H9 (cell line): Measurements from ENCODE around the gene ANKRD52. TPM values are rescaled to one million over a fixed set of nuclear protein-coding genes. Genes with fewer than 3 reads are reported as not detected.
"Not testable (repeated sequence)": the region's sequence is repeated elsewhere in the genome, so short reads cannot be mapped to it uniquely, and the experiment has no call there.

ENCODE experiments used
- DNase-seq: peaks from one replicate; pipeline ENCODE4 v3.0.0-alpha.2; 2017
- H2AFZ ChIP-seq: one replicate; pipeline ENCODE4 v1.6.1; 2013; ENCODE audit warnings: mild to moderate bottlenecking, low read length, control low read depth, moderate library complexity
- H2AK5ac ChIP-seq: 2 replicates; pipeline ENCODE4 v1.6.1; 2013; ENCODE audit warnings: low read length, control low read depth, mixed read lengths; ENCODE audit not compliant: insufficient read length
- H2BK120ac ChIP-seq: one replicate; pipeline ENCODE4 v1.6.1; 2013; ENCODE audit warnings: low read depth, mild to moderate bottlenecking, low read length, control low read depth, inconsistent platforms; ENCODE audit not compliant: poor library complexity, severe bottlenecking
- H2BK12ac ChIP-seq: 2 replicates; pipeline ENCODE4 v1.6.1; 2013; ENCODE audit warnings: low read length, control low read depth, mixed read lengths, low read depth; ENCODE audit not compliant: insufficient read length
- H2BK15ac ChIP-seq: 2 replicates; pipeline ENCODE4 v1.6.1; 2013; ENCODE audit warnings: low read depth, low read length, control low read depth
- H2BK20ac ChIP-seq: one replicate; pipeline ENCODE4 v1.6.1; 2013; ENCODE audit warnings: low read depth, mild to moderate bottlenecking, low read length, control low read depth, inconsistent platforms; ENCODE audit not compliant: poor library complexity, severe bottlenecking
- H2BK5ac ChIP-seq: 2 replicates; pipeline ENCODE4 v1.6.1; 2013; ENCODE audit warnings: low read length, control low read depth, mixed read lengths; ENCODE audit not compliant: insufficient read length
- H3K14ac ChIP-seq: 2 replicates; pipeline ENCODE4 v1.6.1; 2013; ENCODE audit warnings: low read length, control low read depth; ENCODE audit not compliant: insufficient read depth
- H3K18ac ChIP-seq: 2 replicates; pipeline ENCODE4 v1.6.1; 2013; ENCODE audit warnings: low read depth, mild to moderate bottlenecking, mixed read lengths, low read length, control low read depth; ENCODE audit not compliant: insufficient read length
- H3K23ac ChIP-seq: 2 replicates; pipeline ENCODE4 v1.6.1; 2013; ENCODE audit warnings: low read length, control low read depth, mixed read lengths, low read depth; ENCODE audit not compliant: insufficient read length
- H3K23me2 ChIP-seq: 2 replicates; pipeline ENCODE4 v1.6.1; 2013; ENCODE audit warnings: low read depth, mild to moderate bottlenecking, mixed read lengths, low read length, control low read depth; ENCODE audit not compliant: insufficient read length, poor library complexity, severe bottlenecking
- H3K27ac ChIP-seq: 2 replicates; pipeline ENCODE4 v1.5.1; 2013; ENCODE audit warnings: low read length, control low read depth, mixed read lengths, low read depth; ENCODE audit not compliant: insufficient read length
- H3K27me3 ChIP-seq: 2 replicates; pipeline ENCODE4 v1.6.1; 2013; ENCODE audit warnings: low read length, control low read depth, inconsistent platforms; ENCODE audit not compliant: insufficient read depth
- H3K4ac ChIP-seq: 2 replicates; pipeline ENCODE4 v1.6.1; 2013; ENCODE audit warnings: low read depth, mild to moderate bottlenecking, control low read depth, inconsistent platforms, low read length, moderate library complexity
- H3K4me1 ChIP-seq: 2 replicates; pipeline ENCODE4 v1.6.1; 2013; ENCODE audit warnings: low read length, control low read depth, inconsistent platforms; ENCODE audit not compliant: insufficient read depth
- H3K4me2 ChIP-seq: 2 replicates; pipeline ENCODE4 v1.6.1; 2013; ENCODE audit warnings: low read length, control low read depth, mixed read lengths; ENCODE audit not compliant: insufficient read length, insufficient read depth
- H3K56ac ChIP-seq: 2 replicates; pipeline ENCODE4 v1.6.1; 2013; ENCODE audit warnings: low read depth, mild to moderate bottlenecking, mixed read lengths, low read length, control low read depth; ENCODE audit not compliant: insufficient read length
- H3K79me1 ChIP-seq: 2 replicates; pipeline ENCODE4 v1.6.1; 2013; ENCODE audit warnings: low read depth, mild to moderate bottlenecking, moderate library complexity, low read length, control low read depth, inconsistent platforms; ENCODE audit not compliant: insufficient read depth, poor library complexity, severe bottlenecking
- H3K79me2 ChIP-seq: 2 replicates; pipeline ENCODE4 v1.6.1; 2013; ENCODE audit warnings: low read length, control low read depth, inconsistent platforms; ENCODE audit not compliant: insufficient read depth
- H3K9ac ChIP-seq: 2 replicates; pipeline ENCODE4 v1.6.1; 2013; ENCODE audit warnings: low read length, control low read depth, mixed read lengths; ENCODE audit not compliant: insufficient read length; ENCODE audit errors: extremely low read depth
- H3K9me3 ChIP-seq: one replicate; pipeline ENCODE4 v1.6.1; 2013; ENCODE audit warnings: low read depth, low read length, inconsistent platforms; ENCODE audit not compliant: control insufficient read depth
- H3T11ph ChIP-seq: one replicate; pipeline ENCODE4 v1.6.1; 2013; ENCODE audit warnings: mild to moderate bottlenecking, low read length, control low read depth, inconsistent platforms
- H4K20me1 ChIP-seq: one replicate; pipeline ENCODE4 v1.6.1; 2013; ENCODE audit not compliant: control insufficient read depth, insufficient read length, insufficient read depth
- H4K5ac ChIP-seq: 2 replicates; pipeline ENCODE4 v1.6.1; 2013; ENCODE audit warnings: low read depth, mild to moderate bottlenecking, mixed read lengths, low read length, control low read depth; ENCODE audit not compliant: insufficient read length
- H4K8ac ChIP-seq: replicated peaks from 2 replicates; pipeline ENCODE4 v1.6.1; 2013; ENCODE audit warnings: low read length, control low read depth, mixed read lengths, low read depth; ENCODE audit not compliant: insufficient read length
- H4K91ac ChIP-seq: 2 replicates; pipeline ENCODE4 v1.6.1; 2013; ENCODE audit warnings: low read depth, mild to moderate bottlenecking, moderate library complexity, mixed read lengths, low read length, control low read depth; ENCODE audit not compliant: insufficient read length
- H3K27ac Mint-ChIP-seq, 3 experiments: 2 replicates in 2 of 3; 3 replicates in 1 of 3; pipeline ENCODE4 v1.8.0; 2020 to 2021; ENCODE audit warnings: mixed read lengths in 3 of 3, mild to moderate bottlenecking in 1 of 3, moderate library complexity in 1 of 3
- H3K27me3 Mint-ChIP-seq: 2 replicates; pipeline ENCODE4 v1.8.0; 2021; ENCODE audit warnings: low read depth, mild to moderate bottlenecking, moderate library complexity, mixed read lengths
- H3K36me3 Mint-ChIP-seq, 3 experiments: 2 replicates in 2 of 3; 3 replicates in 1 of 3; pipeline ENCODE4 v1.8.0; 2020 to 2021; ENCODE audit warnings: low read depth in 3 of 3, mixed read lengths in 3 of 3; ENCODE audit not compliant: insufficient read depth in 1 of 3
- H3K4me1 Mint-ChIP-seq, 2 experiments: 2 replicates each; pipeline ENCODE4 v1.8.0; 2020; ENCODE audit warnings: mixed read lengths in 2 of 2
- H3K4me3 Mint-ChIP-seq, 2 experiments: 2 replicates in 1 of 2; 3 replicates in 1 of 2; pipeline ENCODE4 v1.8.0; 2020 to 2021; ENCODE audit warnings: mild to moderate bottlenecking in 2 of 2, mixed read lengths in 2 of 2, moderate library complexity in 1 of 2
- H3K9me3 Mint-ChIP-seq, 2 experiments: 2 replicates in 1 of 2; 3 replicates in 1 of 2; pipeline ENCODE4 v1.8.0; 2020; ENCODE audit warnings: mild to moderate bottlenecking in 2 of 2, mixed read lengths in 2 of 2, moderate library complexity in 1 of 2
- WGBS: extraction: QIAGEN DNeasy Blood & Tissue Kit; methylation state at CpG from one replicate; pipeline ENCODE4 v1.1.7; 2013; ENCODE audit warnings: missing lambda C conversion rate, low lambda C conversion rate, mixed read lengths; ENCODE audit not compliant: insufficient read length; ENCODE audit errors: extremely low coverage; 5-methylcytosine and 5-hydroxymethylcytosine counted together
- total RNA-seq: library from RNA; stranded (reverse); gene quantifications from 2 replicates; pipeline ENCODE4 v1.2.1, GENCODE V29; 2021
- TF ChIP-seq, protein P1 (sequence below): fragments of 200-600 bp; sonication (generic); conservative IDR thresholded peaks from 3 replicates; pipeline ENCODE4 v1.8.0; 2021; ENCODE audit warnings: antibody characterized with exemption, mild to moderate bottlenecking

The ANKRD52 gene
- total RNA-seq, 1 experiment from 2014 or later: 33.4 TPM

DNA sequence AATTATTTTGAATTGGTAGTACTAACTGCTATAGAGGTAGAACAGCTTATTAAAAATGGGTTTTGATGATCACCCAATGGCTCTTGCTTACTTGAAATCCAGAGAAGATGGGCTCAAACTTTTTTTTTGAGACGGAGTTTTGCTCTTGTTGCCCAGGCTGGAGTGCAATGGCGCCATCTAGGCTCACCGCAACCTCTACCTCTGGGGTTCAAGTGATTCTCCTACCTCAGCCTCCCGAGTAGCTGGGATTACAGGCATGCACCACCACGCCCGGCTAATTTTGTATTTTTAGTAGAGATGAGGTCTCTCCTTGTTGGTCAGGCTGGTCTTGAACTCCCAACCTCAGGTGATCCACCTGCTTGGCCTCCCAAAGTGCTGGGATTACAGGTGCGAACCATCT, 4.8 kb upstream of the ANKRD52 start:
- not testable (repeated sequence) for H3K4me1 ChIP-seq, DNase-seq, H2AK5ac ChIP-seq, H3K79me1 ChIP-seq, H2BK20ac ChIP-seq, H2BK5ac ChIP-seq, H2BK120ac ChIP-seq, H3K27me3 ChIP-seq, H3K36me3 Mint-ChIP-seq, H3K27me3 Mint-ChIP-seq, H3K9me3 Mint-ChIP-seq, H3K79me2 ChIP-seq, H2BK12ac ChIP-seq, H3K4me3 Mint-ChIP-seq, H3K27ac ChIP-seq, H3K23me2 ChIP-seq, H3K4me2 ChIP-seq, H3K14ac ChIP-seq, H2AFZ ChIP-seq, H4K20me1 ChIP-seq, H3K56ac ChIP-seq, H2BK15ac ChIP-seq, H3T11ph ChIP-seq, H3K9me3 ChIP-seq, H3K18ac ChIP-seq, H3K4ac ChIP-seq, H4K5ac ChIP-seq, H4K91ac ChIP-seq, H3K9ac ChIP-seq, H3K23ac ChIP-seq, H4K8ac ChIP-seq, H3K27ac Mint-ChIP-seq
- WGBS: no CpG with 5 or more reads among the region's 7 CpGs
- TF ChIP-seq, protein P1, sequence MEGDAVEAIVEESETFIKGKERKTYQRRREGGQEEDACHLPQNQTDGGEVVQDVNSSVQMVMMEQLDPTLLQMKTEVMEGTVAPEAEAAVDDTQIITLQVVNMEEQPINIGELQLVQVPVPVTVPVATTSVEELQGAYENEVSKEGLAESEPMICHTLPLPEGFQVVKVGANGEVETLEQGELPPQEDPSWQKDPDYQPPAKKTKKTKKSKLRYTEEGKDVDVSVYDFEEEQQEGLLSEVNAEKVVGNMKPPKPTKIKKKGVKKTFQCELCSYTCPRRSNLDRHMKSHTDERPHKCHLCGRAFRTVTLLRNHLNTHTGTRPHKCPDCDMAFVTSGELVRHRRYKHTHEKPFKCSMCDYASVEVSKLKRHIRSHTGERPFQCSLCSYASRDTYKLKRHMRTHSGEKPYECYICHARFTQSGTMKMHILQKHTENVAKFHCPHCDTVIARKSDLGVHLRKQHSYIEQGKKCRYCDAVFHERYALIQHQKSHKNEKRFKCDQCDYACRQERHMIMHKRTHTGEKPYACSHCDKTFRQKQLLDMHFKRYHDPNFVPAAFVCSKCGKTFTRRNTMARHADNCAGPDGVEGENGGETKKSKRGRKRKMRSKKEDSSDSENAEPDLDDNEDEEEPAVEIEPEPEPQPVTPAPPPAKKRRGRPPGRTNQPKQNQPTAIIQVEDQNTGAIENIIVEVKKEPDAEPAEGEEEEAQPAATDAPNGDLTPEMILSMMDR: peak; percentile 41; the same call in 1 of the 3 replicates
- peaks cover 17 to 20% of the 10 kb centered on the region in 2 experiments for H3K4me1 Mint-ChIP-seq
